Right atrium auricular region (tissue), 2 donors: Measurements from ENCODE around the gene ZNG1A. TPM values are rescaled to one million over a fixed set of nuclear protein-coding genes. Genes with fewer than 3 reads are reported as not detected.
"Not testable (repeated sequence)": the region's sequence is repeated elsewhere in the genome, so short reads cannot be mapped to it uniquely, and the experiment has no call there.

Experiments used
- DNase-seq: peaks from one replicate; pipeline ENCODE4 v3.0.0-alpha.2; 2019; ENCODE audit warnings: low spot score
- H3K27ac ChIP-seq, 2 donors: fragments of 200-600 bp; sonication (generic); 1 replicate in 1 of 2; 2 replicates in 1 of 2; pipeline ENCODE4 v1.5.1; 2016 to 2019
- H3K27me3 ChIP-seq, 2 donors: fragments of 200-600 bp; sonication (generic); one replicate each; pipeline versions ENCODE4 v1.5.1 to v1.6.0; 2017 to 2019
- H3K36me3 ChIP-seq: fragments of 200-600 bp; sonication (generic); one replicate; pipeline ENCODE4 v1.5.1; 2016
- H3K4me1 ChIP-seq, 2 donors: fragments of 200-600 bp; sonication (generic); one replicate each; pipeline versions ENCODE4 v1.5.1 to v1.6.0; 2017 to 2019
- H3K4me3 ChIP-seq, 2 donors: fragments of 200-600 bp; sonication (generic); 1 replicate in 1 of 2; 2 replicates in 1 of 2; pipeline ENCODE4 v1.5.1; 2017 to 2019; ENCODE audit warnings: mild to moderate bottlenecking in 1 of 2, moderate library complexity in 1 of 2
- H3K9me3 ChIP-seq, 2 donors: fragments of 200-600 bp; sonication (generic); one replicate each; pipeline ENCODE4 v1.5.1; 2019
- total RNA-seq, 2 donors: library from RNA; depleted of rRNA; stranded (reverse); fragments of >200 nt; gene quantifications; one replicate each; pipeline ENCODE4 v1.1.0, GENCODE V29; 2016
- TF ChIP-seq, protein P1 (sequence below), 2 donors: fragments of 200-600 bp; sonication (generic); IDR thresholded peaks; one replicate each; pipeline ENCODE4 v1.5.1; 2019; ENCODE audit warnings: antibody characterized with exemption in 2 of 2

ZNG1A gene
- total RNA-seq, 2 donors from 2014 or later, result 13.2 to 15.0 TPM

DNA sequence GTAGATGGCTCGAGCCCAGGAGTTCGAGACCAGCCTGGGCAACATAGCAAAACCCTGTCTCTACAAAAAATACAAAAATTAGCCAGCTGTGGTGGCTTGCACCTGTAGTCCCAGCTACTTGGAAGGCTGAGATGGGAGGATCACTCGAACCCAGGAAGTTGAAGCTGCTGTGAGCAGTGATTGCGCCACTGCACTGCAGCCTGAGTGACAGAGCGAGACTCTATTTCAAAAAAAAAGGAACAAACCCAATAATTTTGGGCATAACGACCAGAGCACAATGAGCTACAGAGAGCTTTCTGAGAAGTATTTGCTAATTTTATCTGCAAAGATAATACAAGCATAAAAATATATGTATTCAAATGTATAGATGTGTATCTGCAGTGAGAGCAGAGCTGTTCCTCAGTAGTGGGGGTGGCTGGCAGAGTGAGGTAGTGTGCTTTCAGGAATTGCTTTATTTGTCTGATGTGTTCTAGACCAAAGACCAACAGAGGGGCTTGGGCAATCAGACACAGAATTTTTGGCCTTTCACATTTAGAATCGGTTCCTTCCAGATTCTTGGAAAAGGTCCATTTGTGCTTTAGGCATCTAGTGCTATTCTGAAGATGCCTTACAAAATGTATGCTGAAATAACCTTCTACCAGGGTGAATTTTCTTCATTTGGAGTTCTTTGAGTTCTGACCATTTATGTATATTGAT, 41.0 kb upstream of the ZNG1A start:
- H3K27me3 ChIP-seq, result no peaks in the 10 kb centered on the region
- peak overlapping the region in 1 of 2 donors; percentile 5 for H3K27ac ChIP-seq

DNA sequence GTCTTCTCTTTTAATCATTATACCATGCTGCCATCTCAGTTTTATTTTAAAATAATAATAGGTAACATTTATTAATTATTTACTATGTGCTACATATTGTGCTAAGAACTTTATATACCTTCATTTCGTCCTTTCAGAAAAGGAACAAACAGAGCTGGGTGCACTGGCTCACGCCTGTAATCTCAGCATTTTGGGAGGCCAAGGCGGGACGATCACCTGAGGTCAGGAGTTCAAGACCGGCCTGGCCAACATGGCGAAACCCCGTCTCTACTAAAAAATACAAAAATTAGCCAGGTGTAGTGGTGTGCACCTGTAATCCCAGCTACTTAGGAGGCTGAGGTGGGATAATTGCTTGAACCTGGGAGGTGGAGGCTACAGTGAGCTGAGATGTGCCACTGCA, 40.2 kb upstream of the ZNG1A start:
- H3K4me3 ChIP-seq, H3K36me3 ChIP-seq, H3K27me3 ChIP-seq, H3K27ac ChIP-seq, DNase-seq, H3K9me3 ChIP-seq: not testable (repeated sequence)
- peaks cover 0 to 11% of the 10 kb centered on the region in 2 donors for H3K4me1 ChIP-seq

More for the DNA sequence above, 41.0 kb upstream of the ZNG1A start:
- Histone ChIP-seq H3K4me3 (no peak overlapping the region), H3K4me1 (peaks cover 0 to 6% of the 10 kb centered on the region in 2 donors), H3K36me3 (no peaks in the 10 kb centered on the region), H3K9me3 (no peaks in the 10 kb centered on the region)
- DNase-seq, result no peak
- TF ChIP-seq, protein P1, sequence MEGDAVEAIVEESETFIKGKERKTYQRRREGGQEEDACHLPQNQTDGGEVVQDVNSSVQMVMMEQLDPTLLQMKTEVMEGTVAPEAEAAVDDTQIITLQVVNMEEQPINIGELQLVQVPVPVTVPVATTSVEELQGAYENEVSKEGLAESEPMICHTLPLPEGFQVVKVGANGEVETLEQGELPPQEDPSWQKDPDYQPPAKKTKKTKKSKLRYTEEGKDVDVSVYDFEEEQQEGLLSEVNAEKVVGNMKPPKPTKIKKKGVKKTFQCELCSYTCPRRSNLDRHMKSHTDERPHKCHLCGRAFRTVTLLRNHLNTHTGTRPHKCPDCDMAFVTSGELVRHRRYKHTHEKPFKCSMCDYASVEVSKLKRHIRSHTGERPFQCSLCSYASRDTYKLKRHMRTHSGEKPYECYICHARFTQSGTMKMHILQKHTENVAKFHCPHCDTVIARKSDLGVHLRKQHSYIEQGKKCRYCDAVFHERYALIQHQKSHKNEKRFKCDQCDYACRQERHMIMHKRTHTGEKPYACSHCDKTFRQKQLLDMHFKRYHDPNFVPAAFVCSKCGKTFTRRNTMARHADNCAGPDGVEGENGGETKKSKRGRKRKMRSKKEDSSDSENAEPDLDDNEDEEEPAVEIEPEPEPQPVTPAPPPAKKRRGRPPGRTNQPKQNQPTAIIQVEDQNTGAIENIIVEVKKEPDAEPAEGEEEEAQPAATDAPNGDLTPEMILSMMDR (IDR thresholded peaks at IDR 0.05), result no peak

DNA sequence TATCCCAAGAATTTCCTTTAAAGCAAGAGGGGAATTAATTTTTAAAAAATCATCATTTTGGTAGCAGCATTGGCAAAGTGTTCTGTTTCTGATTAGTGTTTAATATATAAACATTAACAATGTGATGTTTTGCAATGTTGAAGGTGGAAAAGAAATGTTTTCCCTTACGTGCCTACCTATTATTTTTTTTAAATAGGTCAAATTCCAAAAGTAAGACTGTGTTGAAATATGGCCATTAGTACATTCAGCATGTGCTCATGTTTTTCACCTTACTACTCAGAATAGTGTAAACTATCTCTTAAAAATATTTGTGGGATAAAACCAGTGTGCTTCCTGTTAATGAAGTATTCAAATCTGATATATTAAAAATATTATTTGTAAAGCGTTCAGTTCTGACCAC, 39.1 kb upstream of the ZNG1A start:
- H3K4me1 ChIP-seq, result peaks cover 0 to 11% of the 10 kb centered on the region in 2 donors
- no peak overlapping the region for H3K4me3 ChIP-seq
- DNase-seq, result no peak
- TF ChIP-seq, protein P1 (IDR thresholded peaks at IDR 0.05), result no peak
- no peaks in the 10 kb centered on the region for H3K27me3 ChIP-seq
- H3K36me3 ChIP-seq, result no peaks in the 10 kb centered on the region
- no peaks in the 10 kb centered on the region for H3K9me3 ChIP-seq
- no peak overlapping the region for H3K27ac ChIP-seq

DNA sequence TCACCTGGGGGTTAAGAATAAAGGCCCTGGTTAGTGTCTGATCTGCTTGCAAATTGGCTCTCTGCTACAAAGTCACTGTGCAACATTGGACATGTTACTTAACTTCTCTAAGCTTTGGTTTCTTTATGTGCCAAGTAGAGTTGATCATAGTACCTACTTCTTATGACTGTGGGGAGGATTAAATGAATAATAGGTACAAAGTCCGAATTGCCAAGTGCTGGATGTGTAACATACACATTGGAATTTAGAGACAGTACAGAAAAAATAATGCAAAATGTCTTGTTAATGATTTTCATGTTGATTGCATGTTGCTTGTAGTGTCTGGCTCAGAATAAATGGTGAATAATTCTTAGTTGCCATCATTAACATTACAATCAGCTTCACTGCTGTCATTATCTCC, 38.0 kb upstream of the ZNG1A start:
- Histone ChIP-seq H3K4me1 (peaks cover 0 to 14% of the 10 kb centered on the region in 2 donors), H3K36me3 (no peaks in the 10 kb centered on the region), H3K27ac (no peak overlapping the region), H3K27me3 (no peaks in the 10 kb centered on the region), H3K9me3 (no peaks in the 10 kb centered on the region), H3K4me3 (no peak overlapping the region)
- TF ChIP-seq, protein P1 (IDR thresholded peaks at IDR 0.05), result no peak
- no peak for DNase-seq

DNA sequence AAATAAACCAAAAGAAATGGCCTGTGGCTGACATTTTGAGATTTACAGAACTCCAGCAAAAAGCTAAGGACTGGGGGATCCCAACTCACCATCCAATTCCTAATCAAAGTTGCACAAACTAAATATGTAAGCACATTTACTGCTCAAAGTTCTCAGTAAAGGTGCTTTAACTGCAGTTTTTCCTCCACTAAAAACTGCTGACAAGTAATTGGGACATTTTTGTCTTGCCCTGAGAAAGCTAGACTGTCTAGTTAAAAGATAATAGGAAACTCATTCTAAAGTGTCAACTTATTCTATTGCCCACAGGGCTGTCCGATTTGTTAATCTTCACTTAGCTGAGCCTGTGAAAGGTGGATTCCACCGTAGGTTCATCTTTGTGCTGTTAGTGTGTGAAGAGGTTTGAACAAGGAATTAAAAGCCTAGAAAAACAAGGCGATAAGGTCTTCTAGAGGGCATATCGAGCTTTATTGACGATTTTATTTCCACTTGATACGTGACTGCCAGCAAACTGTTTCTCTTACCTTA, 36.8 kb upstream of the ZNG1A start:
- Histone ChIP-seq H3K27ac (peak overlapping the region; percentile 73 to 77), H3K4me1 (peaks cover 0 to 16% of the 10 kb centered on the region in 2 donors), H3K36me3 (no peaks in the 10 kb centered on the region), H3K4me3 (peak overlapping the region; percentile 43 to 59), H3K9me3 (no peaks in the 10 kb centered on the region), H3K27me3 (no peaks in the 10 kb centered on the region)
- no peak for DNase-seq
- TF ChIP-seq, protein P1 (IDR thresholded peaks at IDR 0.05), result no peak

DNA sequence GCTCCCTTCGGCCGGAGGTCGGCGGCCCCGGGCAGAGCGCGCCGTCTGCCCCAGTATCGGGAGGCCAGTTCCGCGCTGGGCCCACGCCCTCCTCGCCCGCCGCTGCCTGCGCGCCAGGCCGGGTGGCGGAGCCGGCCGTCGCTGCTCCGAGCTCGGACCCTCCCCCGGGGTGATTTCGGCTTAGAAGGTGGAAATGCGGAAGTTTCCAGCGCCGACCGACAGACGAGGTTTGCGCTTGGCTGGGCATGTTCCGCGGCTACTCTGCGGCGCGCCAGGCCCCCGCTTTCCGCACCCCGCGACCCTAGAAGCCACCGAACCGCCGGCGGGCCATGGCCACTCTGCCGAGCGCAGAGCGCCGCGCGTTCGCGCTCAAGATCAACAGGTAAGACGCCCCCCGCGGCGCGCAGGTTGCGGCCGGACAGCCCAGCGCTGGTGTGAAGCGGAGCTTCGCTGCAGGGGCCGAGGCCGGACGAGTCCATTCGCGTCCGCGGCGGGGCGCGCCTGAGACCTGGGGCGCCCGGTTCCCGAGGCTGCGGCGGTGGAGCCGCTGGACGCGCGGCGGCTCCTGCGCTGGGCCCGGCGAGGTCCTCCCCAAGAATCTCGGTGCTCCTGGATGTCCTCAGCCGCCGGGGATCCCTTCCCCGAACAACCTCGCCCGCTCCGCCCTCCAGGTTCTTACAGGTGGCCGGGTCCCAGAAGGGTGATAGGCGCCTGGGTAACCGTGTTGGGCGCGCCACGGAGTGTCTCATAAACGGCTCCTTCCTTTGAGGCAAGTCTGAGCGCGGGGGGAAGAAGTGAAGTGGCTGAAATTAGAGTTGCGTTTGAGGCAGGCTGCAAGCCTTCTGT, 36.0 kb upstream of the ZNG1A start, which contains the start of gene DOCK8:
Gene DOCK8, plus strand, starts transcription at position 218 of the 846 bp plus-strand sequence. Its CDS starts 112 bp downstream, at position 330.
- TF ChIP-seq, protein P1 (IDR thresholded peaks at IDR 0.05), result peak in 1 of 2 donors; percentile 53
- no peak for DNase-seq
- Histone ChIP-seq H3K27ac (peak within 1 kb of the TSS; percentile 73 to 77), H3K36me3 (no peaks in the 10 kb centered on the region), H3K27me3 (no peaks in the 10 kb centered on the region), H3K9me3 (no peaks in the 10 kb centered on the region), H3K4me3 (peak within 1 kb of the TSS; percentile 43 to 59), H3K4me1 (peaks cover 0 to 16% of the 10 kb centered on the region in 2 donors)
